Measurements from ENCODE around the gene VPREB3. TPM values are rescaled to one million over a fixed set of nuclear protein-coding genes. Genes with fewer than 3 reads are reported as not detected.

The VPREB3 gene
- total RNA-seq, 3 donors from 2014 or later, result not detected

DNA sequence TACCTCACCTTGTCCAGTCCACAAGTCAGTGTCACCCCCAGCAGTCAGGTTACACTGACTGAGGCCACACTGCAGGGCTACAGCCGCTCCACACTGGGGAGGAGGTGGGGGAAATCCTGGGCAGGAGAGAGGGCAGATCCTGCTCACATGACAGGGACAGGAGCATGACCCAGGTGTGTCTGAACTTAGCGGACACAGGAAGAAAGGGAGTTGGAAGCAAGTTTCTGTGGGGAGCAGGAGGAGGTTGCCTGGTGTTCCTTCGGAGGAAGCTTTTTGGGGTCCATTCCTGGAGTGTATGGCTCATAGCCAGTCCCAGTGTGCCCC lies 24.3 kb upstream of the VPREB3 start:
- Histone ChIP-seq H3K4me1 (no peaks in the 10 kb centered on the region), H3K27me3 (no peaks in the 10 kb centered on the region), H3K27ac (no peak overlapping the region), H3K36me3 (no peaks in the 10 kb centered on the region), H3K9me3 (no peaks in the 10 kb centered on the region), H3K4me3 (no peak overlapping the region)
- no peak for DNase-seq (ENCODE audit: low spot score in 2 of 2)
- intact Hi-C loops (cut with DNase I; ENCODE audit: low total_unique reads), result loop anchor here (10.0 kb wide), 1 partner anchor 56 kb away; the partner anchor contains the start of gene DERL3
- no peak for TF ChIP-seq POLR2AphosphoS5 (IDR thresholded peaks at IDR 0.05)
- TF ChIP-seq POLR2A (IDR thresholded peaks at IDR 0.05), result no peak
- TF ChIP-seq CTCF (IDR thresholded peaks at IDR 0.05), result no peak

- H3K9me3 ChIP-seq, result no peaks in the 10 kb centered on the region
- H3K4me3 ChIP-seq, result no peak overlapping the region
- no peaks in the 10 kb centered on the region for H3K36me3 ChIP-seq
- intact Hi-C loops (cut with DNase I; ENCODE audit: low total_unique reads), result loop anchor here (10.0 kb wide), 1 partner anchor 57 kb away; the partner anchor contains the start of gene DERL3
- DNase-seq (ENCODE audit: low spot score in 2 of 2), result no peak
- H3K27me3 ChIP-seq, result no peaks in the 10 kb centered on the region
- TF ChIP-seq CTCF (IDR thresholded peaks at IDR 0.05) (no peak), POLR2AphosphoS5 (IDR thresholded peaks at IDR 0.05) (no peak), POLR2A (IDR thresholded peaks at IDR 0.05) (no peak)
- H3K4me1 ChIP-seq, result peaks cover 0 to 4% of the 10 kb centered on the region in 2 donors
- no peak overlapping the region for H3K27ac ChIP-seq
Measured at GRCh38 chr22:23777776-23778576, 23.8 kb upstream of the VPREB3 start.

GRCh38 chr22:23775779-23776375 lies 21.7 kb upstream of the VPREB3 start:
- peaks cover 0 to 6% of the 10 kb centered on the region in 2 donors for H3K4me1 ChIP-seq
- H3K9me3 ChIP-seq, result no peaks in the 10 kb centered on the region
- no peak overlapping the region for H3K27ac ChIP-seq
- no peaks in the 10 kb centered on the region for H3K27me3 ChIP-seq
- TF ChIP-seq POLR2A (IDR thresholded peaks at IDR 0.05) (no peak), CTCF (IDR thresholded peaks at IDR 0.05) (no peak), POLR2AphosphoS5 (IDR thresholded peaks at IDR 0.05) (no peak)
- H3K36me3 ChIP-seq, result no peaks in the 10 kb centered on the region
- DNase-seq (ENCODE audit: low spot score in 2 of 2), result no peak
- no peak overlapping the region for H3K4me3 ChIP-seq
- intact Hi-C loops (cut with DNase I; ENCODE audit: low total_unique reads), result loop anchor here (10.0 kb wide), 1 partner anchor 59 kb away; the partner anchor contains the start of gene DERL3

DNA sequence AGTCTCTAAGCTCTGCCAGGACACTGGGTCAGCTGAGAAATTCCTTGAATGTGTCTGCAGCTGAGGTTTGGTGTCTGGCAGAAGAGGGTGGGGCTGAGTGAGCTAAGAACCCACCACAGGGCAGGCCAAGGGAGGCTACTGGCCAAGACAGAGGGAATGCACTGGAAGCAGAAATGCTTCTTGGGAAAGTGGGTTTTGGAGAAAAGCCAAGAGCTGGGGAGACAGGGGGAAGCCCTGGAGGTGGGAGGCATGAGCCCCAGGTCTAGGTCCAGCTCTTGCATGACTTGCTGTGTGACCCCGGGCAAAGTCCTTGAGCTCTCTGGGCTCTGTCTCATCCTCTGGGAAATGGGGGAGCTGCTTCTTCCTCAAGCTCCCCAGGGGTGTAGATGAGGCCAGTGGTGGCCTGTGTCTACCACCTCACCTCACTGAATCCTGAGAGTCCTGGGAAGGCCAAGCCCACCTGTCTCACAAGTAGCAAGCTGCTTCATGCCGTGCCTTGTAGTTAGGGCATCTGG lies 20.8 kb upstream of the VPREB3 start:
- DNase-seq (ENCODE audit: low spot score in 2 of 2), result no peak
- Histone ChIP-seq H3K4me3 (no peak overlapping the region), H3K4me1 (peaks cover 0 to 6% of the 10 kb centered on the region in 2 donors), H3K27ac (no peak overlapping the region), H3K36me3 (no peaks in the 10 kb centered on the region), H3K9me3 (no peaks in the 10 kb centered on the region), H3K27me3 (no peaks in the 10 kb centered on the region)
- intact Hi-C loops (cut with DNase I; ENCODE audit: low total_unique reads), result loop anchor here (10.0 kb wide), 1 partner anchor 60 kb away; the partner anchor contains the start of gene DERL3
- no peak for TF ChIP-seq POLR2AphosphoS5 (IDR thresholded peaks at IDR 0.05)
- no peak for TF ChIP-seq POLR2A (IDR thresholded peaks at IDR 0.05)
- no peak for TF ChIP-seq CTCF (IDR thresholded peaks at IDR 0.05)

Data from breast epithelium (tissue), 4 donors.